ENCODE results near the gene DNM2.

DNM2 gene

DNA sequence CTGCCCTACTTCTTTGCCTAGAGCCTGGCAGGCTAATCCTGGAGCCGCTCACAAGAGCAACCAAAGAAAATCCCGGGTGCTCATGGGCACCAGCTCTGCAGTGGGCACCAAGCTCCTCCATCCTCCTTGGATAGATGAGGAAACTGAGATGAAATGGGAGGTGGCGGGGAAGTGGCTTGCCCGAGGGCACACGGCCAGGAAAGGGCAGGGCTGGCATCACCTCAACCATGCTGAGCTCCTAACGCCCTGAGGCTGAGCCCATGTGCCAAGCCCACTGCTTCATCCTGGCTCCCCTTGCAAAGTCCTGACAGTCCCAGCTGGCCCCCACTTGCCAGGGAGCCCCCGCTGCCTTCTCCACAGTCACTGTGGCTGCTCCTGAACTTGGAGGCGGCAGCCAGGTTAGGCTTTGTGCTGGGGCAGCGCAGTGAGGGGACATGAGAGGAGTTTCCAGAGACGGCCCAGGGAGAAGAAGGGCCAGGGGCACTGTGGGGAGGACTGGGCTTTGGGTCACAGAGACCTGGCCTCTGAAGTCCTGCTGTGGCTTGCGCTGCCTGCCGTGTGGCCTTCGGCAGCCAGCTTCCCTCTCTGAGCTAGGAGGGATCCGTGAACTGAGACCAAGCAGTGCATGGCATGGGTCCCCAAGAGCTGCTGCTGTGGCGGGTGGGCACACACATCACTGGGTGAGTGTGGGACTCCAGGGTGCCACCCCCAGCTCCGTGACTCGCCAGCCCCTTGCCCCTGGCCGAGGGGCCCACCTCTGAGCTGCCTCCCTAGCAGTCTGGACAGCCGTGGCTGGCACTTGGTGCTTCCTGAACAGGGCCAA is 100.6 kb downstream of the DNM2 start:
- TF ChIP-seq SIN3A (IDR thresholded peaks at IDR 0.05; ENCODE audit: borderline replicate concordance, insufficient read depth, low read length) (no peak), POLR2AphosphoS5 (IDR thresholded peaks at IDR 0.05; ENCODE audit: low read depth, low read length) (no peak), TAF1 (IDR thresholded peaks at IDR 0.05; ENCODE audit: borderline replicate concordance, insufficient read depth, low read length) (no peak), FOXP2 (optimal IDR thresholded peaks at IDR 0.05; ENCODE audit: borderline replicate concordance, extremely low read depth, extremely low read length, insufficient read depth) (no peak)
- TF ChIP-seq, protein P1, sequence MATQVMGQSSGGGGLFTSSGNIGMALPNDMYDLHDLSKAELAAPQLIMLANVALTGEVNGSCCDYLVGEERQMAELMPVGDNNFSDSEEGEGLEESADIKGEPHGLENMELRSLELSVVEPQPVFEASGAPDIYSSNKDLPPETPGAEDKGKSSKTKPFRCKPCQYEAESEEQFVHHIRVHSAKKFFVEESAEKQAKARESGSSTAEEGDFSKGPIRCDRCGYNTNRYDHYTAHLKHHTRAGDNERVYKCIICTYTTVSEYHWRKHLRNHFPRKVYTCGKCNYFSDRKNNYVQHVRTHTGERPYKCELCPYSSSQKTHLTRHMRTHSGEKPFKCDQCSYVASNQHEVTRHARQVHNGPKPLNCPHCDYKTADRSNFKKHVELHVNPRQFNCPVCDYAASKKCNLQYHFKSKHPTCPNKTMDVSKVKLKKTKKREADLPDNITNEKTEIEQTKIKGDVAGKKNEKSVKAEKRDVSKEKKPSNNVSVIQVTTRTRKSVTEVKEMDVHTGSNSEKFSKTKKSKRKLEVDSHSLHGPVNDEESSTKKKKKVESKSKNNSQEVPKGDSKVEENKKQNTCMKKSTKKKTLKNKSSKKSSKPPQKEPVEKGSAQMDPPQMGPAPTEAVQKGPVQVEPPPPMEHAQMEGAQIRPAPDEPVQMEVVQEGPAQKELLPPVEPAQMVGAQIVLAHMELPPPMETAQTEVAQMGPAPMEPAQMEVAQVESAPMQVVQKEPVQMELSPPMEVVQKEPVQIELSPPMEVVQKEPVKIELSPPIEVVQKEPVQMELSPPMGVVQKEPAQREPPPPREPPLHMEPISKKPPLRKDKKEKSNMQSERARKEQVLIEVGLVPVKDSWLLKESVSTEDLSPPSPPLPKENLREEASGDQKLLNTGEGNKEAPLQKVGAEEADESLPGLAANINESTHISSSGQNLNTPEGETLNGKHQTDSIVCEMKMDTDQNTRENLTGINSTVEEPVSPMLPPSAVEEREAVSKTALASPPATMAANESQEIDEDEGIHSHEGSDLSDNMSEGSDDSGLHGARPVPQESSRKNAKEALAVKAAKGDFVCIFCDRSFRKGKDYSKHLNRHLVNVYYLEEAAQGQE (IDR thresholded peaks at IDR 0.05; ENCODE audit: insufficient read depth in 1 of 2, low read depth in 2 of 2, low read length in 2 of 2): no peak

GRCh38 chr19:10819124-10820060 is 101.5 kb downstream of the DNM2 start:
- TF ChIP-seq POLR2AphosphoS5 (IDR thresholded peaks at IDR 0.05; ENCODE audit: low read depth, low read length): no peak

GRCh38 chr19:10820173-10820572 is 102.3 kb downstream of the DNM2 start:
- no peak for TF ChIP-seq TAF1 (IDR thresholded peaks at IDR 0.05; ENCODE audit: borderline replicate concordance, insufficient read depth, low read length)
- no peak for TF ChIP-seq SIN3A (IDR thresholded peaks at IDR 0.05; ENCODE audit: borderline replicate concordance, insufficient read depth, low read length)
- TF ChIP-seq FOXP2 (optimal IDR thresholded peaks at IDR 0.05; ENCODE audit: borderline replicate concordance, extremely low read depth, extremely low read length, insufficient read depth): no peak
- TF ChIP-seq POLR2AphosphoS5 (IDR thresholded peaks at IDR 0.05; ENCODE audit: low read depth, low read length): no peak
- TF ChIP-seq, protein P1 (IDR thresholded peaks at IDR 0.05; ENCODE audit: insufficient read depth in 1 of 2, low read depth in 2 of 2, low read length in 2 of 2): no peak

DNA sequence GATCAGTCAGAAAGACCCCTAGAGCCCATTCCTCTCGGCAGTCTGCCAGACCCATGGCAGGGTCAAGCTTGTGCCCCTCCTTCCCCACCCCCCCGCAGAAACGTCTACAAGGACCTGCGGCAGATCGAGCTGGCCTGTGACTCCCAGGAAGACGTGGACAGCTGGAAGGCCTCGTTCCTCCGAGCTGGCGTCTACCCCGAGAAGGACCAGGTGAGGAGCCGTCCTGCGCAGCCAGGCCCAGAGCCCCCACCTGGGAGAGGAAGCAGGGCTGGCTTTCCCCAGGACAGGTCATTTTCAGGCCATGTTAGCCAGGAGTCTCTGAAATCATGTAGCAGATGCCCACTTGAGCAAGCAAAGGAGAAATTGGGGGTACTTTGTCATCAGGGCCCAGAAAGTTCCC is 105.8 kb downstream of the DNM2 start:
- TF ChIP-seq, protein P1 (IDR thresholded peaks at IDR 0.05; ENCODE audit: insufficient read depth in 1 of 2, low read depth in 2 of 2, low read length in 2 of 2): no peak
- TF ChIP-seq SIN3A (IDR thresholded peaks at IDR 0.05; ENCODE audit: borderline replicate concordance, insufficient read depth, low read length) (no peak), TAF1 (IDR thresholded peaks at IDR 0.05; ENCODE audit: borderline replicate concordance, insufficient read depth, low read length) (no peak), POLR2AphosphoS5 (IDR thresholded peaks at IDR 0.05; ENCODE audit: low read depth, low read length) (no peak), FOXP2 (optimal IDR thresholded peaks at IDR 0.05; ENCODE audit: borderline replicate concordance, extremely low read depth, extremely low read length, insufficient read depth) (no peak)

DNA sequence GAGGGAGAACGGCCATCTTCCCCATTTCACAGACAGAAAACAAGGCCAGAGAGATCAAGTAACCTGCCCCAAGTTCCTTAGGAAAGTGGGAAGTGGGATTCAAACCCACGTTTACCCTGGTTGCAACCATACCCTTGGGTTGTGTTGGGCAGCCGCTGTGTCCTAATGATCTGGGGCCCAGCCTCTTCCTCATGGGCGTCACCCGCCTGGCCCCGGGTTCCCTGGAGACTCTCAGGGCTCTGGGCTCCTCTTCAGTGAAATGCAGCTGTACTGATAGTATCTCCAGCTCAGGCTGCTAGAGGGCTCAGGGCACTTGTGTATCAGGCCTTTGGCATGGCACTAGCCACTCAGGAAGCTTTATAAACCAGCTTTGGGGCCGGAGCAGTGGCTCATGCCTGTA is 108.4 kb downstream of the DNM2 start:
- TF ChIP-seq, protein P1 (IDR thresholded peaks at IDR 0.05; ENCODE audit: insufficient read depth in 1 of 2, low read depth in 2 of 2, low read length in 2 of 2): no peak
